GM21786 (cell line): ENCODE data around the gene VSIG1.

ENCODE experiments used
- ATAC-seq: cut with Tn5 transposase; IDR thresholded peaks from one replicate; pipeline ENCODE4 v1.9.1; 2021; ENCODE audit not compliant: unreplicated experiment

The VSIG1 gene

DNA sequence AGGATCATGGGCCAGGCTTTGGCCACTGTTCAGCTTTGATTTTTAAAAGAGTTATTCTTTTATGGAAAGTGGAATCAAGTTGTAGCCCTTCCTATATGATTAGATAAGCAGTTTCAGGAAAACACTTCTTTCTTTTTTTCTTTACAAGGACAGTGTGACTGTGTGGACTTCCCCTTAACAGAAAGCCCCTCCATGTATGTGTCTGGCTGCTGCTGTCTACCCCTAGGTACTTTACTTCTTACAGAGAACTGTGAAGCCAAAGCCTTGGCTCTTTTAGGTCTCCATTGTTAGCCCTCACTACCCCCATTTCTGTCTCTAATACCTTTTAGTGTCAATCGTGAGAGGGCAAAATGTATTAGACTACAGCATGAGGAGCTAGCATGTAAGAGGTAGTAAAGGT lies 19.1 kb downstream of the VSIG1 start:
- no peak for ATAC-seq

GRCh38 chrX:108064613-108065012 lies 19.7 kb downstream of the VSIG1 start:
- peak; percentile 60 for ATAC-seq

DNA sequence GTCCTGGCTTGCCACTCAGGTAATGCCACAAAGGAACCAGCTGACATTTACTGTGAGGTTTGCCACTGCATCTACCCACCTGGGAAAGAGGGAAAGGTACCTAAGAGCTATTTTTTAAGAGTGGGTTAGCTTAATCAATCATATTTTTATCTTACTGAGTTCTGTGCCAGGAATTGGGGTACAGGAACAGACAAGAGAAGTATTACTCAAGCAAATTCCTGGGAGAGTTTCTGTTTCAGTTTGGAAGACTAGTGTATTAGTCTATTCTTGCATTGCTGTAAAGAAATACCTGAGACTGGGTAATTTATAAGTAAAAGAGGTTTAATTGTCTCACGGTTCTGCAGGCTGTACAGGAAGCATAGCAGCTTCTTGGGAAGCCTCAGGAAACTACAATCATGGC lies 23.3 kb downstream of the VSIG1 start:
- no peak for ATAC-seq

- no peak for ATAC-seq
Observed at GRCh38 chrX:108070891-108071290, 26.0 kb downstream of the VSIG1 start.

GRCh38 chrX:108071578-108071977 lies 26.7 kb downstream of the VSIG1 start:
- ATAC-seq = no peak

DNA sequence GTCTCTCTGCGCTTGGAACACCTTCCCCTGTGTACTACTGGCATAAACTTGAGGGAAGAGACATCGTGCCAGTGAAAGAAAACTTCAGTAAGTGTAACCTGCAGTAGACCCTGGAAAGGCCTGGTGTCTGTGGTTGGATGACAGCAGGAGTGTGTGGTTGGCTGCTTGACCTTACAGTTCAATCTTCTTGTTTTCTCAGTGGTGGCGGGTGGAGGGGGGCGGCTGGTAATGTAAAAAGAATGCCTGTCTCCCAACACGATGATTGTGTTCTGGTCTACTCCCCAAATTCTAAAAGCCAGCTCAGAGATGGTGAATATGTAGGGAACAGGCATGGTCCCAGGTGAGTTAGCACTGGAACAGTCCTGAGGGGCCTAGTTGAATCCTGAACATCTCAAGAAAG lies 27.9 kb downstream of the VSIG1 start:
- no peak for ATAC-seq

DNA sequence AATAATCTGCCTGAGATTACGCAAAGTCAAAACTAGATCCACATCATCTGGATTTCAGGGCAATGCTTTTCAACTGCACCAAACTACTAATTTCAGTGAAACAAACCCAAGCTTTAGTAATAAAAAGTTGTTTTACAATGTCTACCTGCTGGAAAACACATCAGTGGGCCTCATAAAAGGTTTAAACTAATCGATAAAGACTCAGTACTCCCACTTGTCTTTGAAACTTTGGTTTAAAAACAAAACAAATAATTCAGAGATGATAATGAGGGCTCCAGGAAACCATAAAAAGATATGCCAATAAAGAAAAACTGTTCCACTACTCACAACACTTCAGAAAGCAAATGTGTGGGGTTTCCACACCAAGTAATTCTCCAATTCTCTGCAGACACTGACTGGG lies 36.2 kb downstream of the VSIG1 start:
- no peak for ATAC-seq

DNA sequence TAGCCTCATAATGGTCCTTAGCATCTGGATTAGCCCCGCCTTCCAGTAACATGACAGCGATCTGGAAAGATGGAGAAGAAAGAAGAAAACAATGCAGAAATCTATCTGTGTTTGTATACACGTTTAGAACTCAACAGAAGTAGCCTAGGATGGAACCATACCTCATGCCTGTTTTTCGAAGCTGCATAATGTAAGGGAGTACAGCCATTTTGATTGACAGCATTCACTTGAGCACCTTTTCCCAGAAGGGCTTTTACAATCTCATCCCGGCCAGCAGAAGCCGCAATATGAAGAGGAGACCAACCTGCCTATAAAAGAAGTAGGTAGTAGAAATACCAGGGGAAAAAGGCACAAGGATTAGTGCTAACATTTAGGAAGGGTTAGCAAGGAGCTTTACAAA lies 42.9 kb downstream of the VSIG1 start:
- ATAC-seq = no peak

DNA sequence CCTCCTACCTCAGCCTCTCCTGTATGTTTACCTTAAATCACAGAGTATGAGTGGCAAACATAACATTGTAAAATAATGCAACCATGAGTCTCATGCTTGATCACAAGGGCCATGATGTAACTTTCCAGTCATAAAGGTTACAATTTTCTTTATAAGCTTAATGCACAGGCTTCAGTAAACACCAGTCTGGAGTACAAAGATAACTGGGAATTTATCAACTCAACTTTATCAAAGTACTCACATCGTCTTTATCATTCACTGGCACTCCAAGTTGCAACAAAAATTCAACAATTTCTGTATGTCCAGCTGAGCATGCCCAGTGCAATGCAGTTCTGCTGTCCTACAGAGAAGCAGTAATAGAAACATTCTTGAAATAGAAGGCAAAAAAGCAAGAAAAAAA lies 43.6 kb downstream of the VSIG1 start:
- no peak for ATAC-seq

DNA sequence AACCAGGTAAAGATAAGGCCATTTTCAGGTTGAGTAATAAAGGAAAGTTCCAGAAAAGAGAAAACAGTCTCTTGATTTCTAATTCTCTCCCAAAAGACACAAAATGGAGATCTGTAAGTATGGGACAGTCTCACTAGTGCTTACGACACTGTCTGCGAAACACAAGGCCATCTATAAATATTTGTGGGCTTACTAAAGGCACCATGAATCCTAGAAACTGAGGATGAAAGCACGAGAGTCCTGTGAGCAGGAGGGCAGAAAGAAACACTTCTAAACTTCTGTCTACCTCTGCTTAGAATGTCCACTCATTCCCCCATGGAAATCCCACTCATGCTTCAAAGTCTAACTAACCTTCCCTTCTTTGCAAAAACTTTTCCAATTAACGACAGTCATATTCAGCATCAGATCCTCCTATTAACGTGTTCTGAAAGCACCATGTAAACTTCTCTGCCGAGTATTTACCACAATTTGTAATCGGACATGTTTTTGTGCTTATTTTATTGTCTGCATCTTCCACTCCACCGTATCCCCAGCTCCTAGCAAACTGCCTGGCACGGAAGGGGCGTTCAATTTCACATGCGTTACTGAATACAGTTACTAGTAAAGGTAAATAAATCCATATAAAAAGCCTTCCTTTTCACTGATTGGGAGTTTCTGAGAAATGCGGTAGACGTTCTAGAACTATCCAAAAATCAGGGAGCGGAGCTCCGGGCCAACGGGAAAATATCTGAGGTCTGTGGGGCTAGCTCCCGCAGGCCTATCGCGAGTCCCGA lies 45.8 kb downstream of the VSIG1 start:
- ATAC-seq = no peak

- ATAC-seq = peak; percentile 96
Observed at GRCh38 chrX:108091264-108091877, 46.5 kb downstream of the VSIG1 start, which contains the start of the genes ATG4A and PSMD10. ATG4A (plus strand) TSS chrX:108091778; CDS start chrX:108091827, 49 bp downstream. PSMD10 (minus strand) TSS chrX:108091542; CDS start chrX:108091520, 22 bp downstream.

DNA sequence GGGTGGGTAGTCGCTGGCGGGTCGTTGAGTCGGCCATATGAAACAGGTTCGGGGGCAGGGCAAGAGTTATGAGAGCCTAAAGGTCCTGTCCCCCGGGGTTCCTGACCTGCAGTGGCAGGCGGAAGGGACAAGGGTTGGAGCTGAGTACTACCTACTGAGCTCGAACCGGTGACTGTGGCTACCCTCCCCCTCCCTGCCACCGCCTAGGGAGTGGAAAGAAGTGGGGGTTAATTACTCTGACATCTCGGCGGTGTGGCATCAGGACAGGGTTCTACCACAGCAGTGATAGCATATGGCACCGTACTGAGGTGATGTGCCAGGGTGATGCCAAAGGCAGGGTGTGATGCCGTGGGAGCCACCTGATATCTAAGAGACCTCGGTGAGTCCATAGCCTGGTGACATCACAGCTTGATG lies 47.0 kb downstream of the VSIG1 start:
- ATAC-seq = peak; percentile 34

- no peak for ATAC-seq
Observed at GRCh38 chrX:108097380-108097779, 52.5 kb downstream of the VSIG1 start.

DNA sequence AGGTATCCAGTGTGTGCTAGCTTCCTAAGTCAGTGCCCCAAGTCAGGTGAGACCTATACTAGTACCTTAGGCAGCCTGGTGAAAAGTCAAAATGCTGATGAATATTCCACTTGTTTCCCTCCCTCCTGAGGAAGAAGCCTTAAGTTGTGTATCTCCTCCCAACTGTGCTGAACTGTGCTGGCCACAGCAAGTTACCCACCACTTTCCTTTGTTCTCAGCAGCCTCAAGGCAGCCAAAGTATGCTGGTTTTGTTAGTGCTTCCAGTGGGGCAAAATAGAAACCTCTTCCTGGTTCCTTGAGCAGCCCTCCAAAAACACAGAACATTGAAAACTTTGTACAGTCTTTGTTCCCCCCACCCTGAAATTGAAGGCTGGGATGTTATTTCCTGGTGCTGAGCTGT lies 60.6 kb downstream of the VSIG1 start:
- ATAC-seq = no peak

GRCh38 chrX:108114541-108114940 lies 69.7 kb downstream of the VSIG1 start:
- no peak for ATAC-seq

- no peak for ATAC-seq
Observed at GRCh38 chrX:108117988-108118387, 73.1 kb downstream of the VSIG1 start.

- no peak for ATAC-seq
Observed at GRCh38 chrX:108121291-108121690, 76.4 kb downstream of the VSIG1 start.

GRCh38 chrX:108122748-108123147 lies 77.9 kb downstream of the VSIG1 start:
- ATAC-seq = no peak

DNA sequence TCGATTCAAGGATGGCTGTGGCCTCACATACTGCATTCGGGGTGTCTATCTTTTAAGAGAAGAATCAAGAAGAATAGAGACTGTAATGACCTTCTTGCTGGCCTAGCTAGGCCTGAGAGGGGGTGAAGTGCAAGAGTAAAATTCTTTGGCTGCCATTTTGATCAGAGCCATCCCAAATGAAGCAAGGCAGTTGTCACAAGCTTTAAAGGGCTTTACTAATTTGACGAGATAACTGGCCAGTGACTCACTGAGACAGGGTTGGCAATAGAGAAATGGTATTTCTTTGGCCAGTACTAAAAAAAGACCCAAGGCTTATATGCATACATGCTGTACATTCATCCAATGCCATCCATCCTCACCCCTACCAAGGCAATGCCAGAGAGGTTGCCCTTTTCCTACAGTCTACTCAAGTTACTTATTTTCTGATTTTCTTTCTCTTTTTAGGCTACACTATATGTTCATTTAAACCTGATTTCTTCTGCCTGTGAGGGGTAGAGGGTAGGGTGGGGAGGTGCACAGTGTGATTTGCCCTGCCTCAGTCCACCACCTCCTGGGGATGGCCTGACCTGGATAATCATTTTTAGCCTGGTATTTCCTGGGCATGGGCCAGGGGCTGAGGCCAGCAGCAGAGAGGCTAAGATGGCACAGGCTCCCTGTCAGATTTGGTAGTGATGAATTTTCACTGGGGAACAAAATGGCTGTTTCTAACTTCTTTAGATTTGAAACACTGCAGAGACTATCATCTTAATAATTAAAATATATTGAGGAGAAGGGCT lies 78.9 kb downstream of the VSIG1 start:
- ATAC-seq = no peak

GRCh38 chrX:108126661-108127060 lies 81.8 kb downstream of the VSIG1 start:
- no peak for ATAC-seq

- no peak for ATAC-seq
Observed at GRCh38 chrX:108127152-108127551, 82.3 kb downstream of the VSIG1 start.
